Sciatic nerve (tissue), 2 donors: Measurements from ENCODE around the gene RHBDF1. TPM values are rescaled to one million over a fixed set of nuclear protein-coding genes. Genes with fewer than 3 reads are reported as not detected.

Experiments
- ATAC-seq: fragments of 200-7000 bp; cut with Tn5 transposase; one replicate; pipeline ENCODE4 v1.9.1; 2020; ENCODE audit warnings: mild to moderate bottlenecking, moderate library complexity
- DNase-seq: peaks from one replicate; pipeline ENCODE4 v3.0.0-alpha.2; 2020; ENCODE audit warnings: low spot score
- intact Hi-C: fragments of 100-400 bp; cut with DNase I; formaldehyde crosslinking; loops from one replicate; pipeline ENCODE4 v1.14.2; 2022
- total RNA-seq: library from RNA; stranded (reverse); fragmentation: NEBNext Ultra II Directional; extraction: Animal tissue kit (Norgen Biotek cat#: 25700); gene quantifications from one replicate; pipeline ENCODE4 v1.2.1, GENCODE V29; 2021
- donor health status: DM: no; HTN: no; CAD: no.
- donor health status: DM: no; HTN: no; CAD: no.

Gene RHBDF1
- total RNA-seq, 1 donor from 2014 or later: 116 TPM

- ATAC-seq (peak; percentile 18), DNase-seq (peak; percentile 81)
- intact Hi-C loops: no loop called here
Measured at GRCh38 chr16:77273-77806, 4.9 kb upstream of the RHBDF1 start.

GRCh38 chr16:76535-77272 is 4.3 kb upstream of the RHBDF1 start:
- intact Hi-C loops: no loop called here
- ATAC-seq (peak; percentile 71), DNase-seq (peak; percentile 86)

GRCh38 chr16:75580-76501 is 3.4 kb upstream of the RHBDF1 start:
- intact Hi-C loops: no loop called here
- DNase-seq (peak; percentile 90), ATAC-seq (peak; percentile 80)

- intact Hi-C loops: no loop called here
- ATAC-seq: no peak
- DNase-seq: no peak
Measured at GRCh38 chr16:74747-75334, 2.4 kb upstream of the RHBDF1 start.

GRCh38 chr16:74051-74746 is 1.8 kb upstream of the RHBDF1 start:
- ATAC-seq (no peak), DNase-seq (no peak)
- intact Hi-C loops: no loop called here

- ATAC-seq (peak; percentile 36), DNase-seq (peak; percentile 87)
- intact Hi-C loops: no loop called here
Measured at GRCh38 chr16:71540-72401, 660 bp downstream of the RHBDF1 start.

- intact Hi-C loops: no loop called here
- DNase-seq: no peak
- no peak for ATAC-seq
Measured at GRCh38 chr16:71210-71539, 1.3 kb downstream of the RHBDF1 start.

- intact Hi-C loops: no loop called here
Measured at GRCh38 chr16:69181-69580, 3.2 kb downstream of the RHBDF1 start.

GRCh38 chr16:67884-68789 is 4.3 kb downstream of the RHBDF1 start:
- ATAC-seq (peak; percentile 58), DNase-seq (no peak)
- intact Hi-C loops: no loop called here

More at GRCh38 chr16:69181-69580, 3.2 kb downstream of the RHBDF1 start:
- DNase-seq (no peak), ATAC-seq (no peak)

GRCh38 chr16:67183-67791 is 5.1 kb downstream of the RHBDF1 start:
- intact Hi-C loops: no loop called here
- DNase-seq: no peak
- peak; percentile 3 for ATAC-seq

- ATAC-seq: no peak
- intact Hi-C loops: no loop called here
- DNase-seq: no peak
Measured at GRCh38 chr16:66309-67182, 5.9 kb downstream of the RHBDF1 start.

GRCh38 chr16:65745-66144 is 6.7 kb downstream of the RHBDF1 start:
- intact Hi-C loops: loop anchor here (2.0 kb wide), 1 partner anchor 31 kb away; no protein-coding TSS in a partner anchor
- DNase-seq (peak; percentile 91), ATAC-seq (peak; percentile 69)

- DNase-seq: no peak
- no peak for ATAC-seq
- intact Hi-C loops: loop anchor here (2.0 kb wide), 1 partner anchor 32 kb away; no protein-coding TSS in a partner anchor
Measured at GRCh38 chr16:64914-65255, 7.5 kb downstream of the RHBDF1 start.

- ATAC-seq (no peak), DNase-seq (no peak)
- intact Hi-C loops: loop anchor here (2.0 kb wide), 1 partner anchor 33 kb away; no protein-coding TSS in a partner anchor
Measured at GRCh38 chr16:63998-64913, 8.2 kb downstream of the RHBDF1 start.

GRCh38 chr16:63466-63865 is 9.0 kb downstream of the RHBDF1 start:
- DNase-seq (peak; percentile 55), ATAC-seq (no peak)
- intact Hi-C loops: no loop called here
